Suprapubic skin (tissue), 4 donors: Measurements from ENCODE around the gene C2orf92.

Experiments
- POLR2A ChIP-seq, 2 donors: fragments of 450-650 bp; IDR thresholded peaks; one replicate each; pipeline ENCODE4 v1.6.1; 2017; ENCODE audit warnings: antibody characterized with exemption in 2 of 2, mild to moderate bottlenecking in 2 of 2, moderate library complexity in 2 of 2
- POLR2AphosphoS5 ChIP-seq, 3 donors: sonication (generic); formaldehyde crosslinking; IDR thresholded peaks; one replicate each; pipeline ENCODE4 v1.6.1; 2017; ENCODE audit warnings: antibody characterized with exemption in 3 of 3
- TF ChIP-seq, protein P1 (sequence below), 2 donors: fragments of 200-600 bp in 1 of 2; fragments of 450-650 bp in 1 of 2; sonication (generic) in 1 of 2; IDR thresholded peaks; one replicate each; pipeline ENCODE4 v1.5.1; 2016 to 2019; ENCODE audit warnings: antibody characterized with exemption in 2 of 2, mild to moderate bottlenecking in 1 of 2, moderate library complexity in 1 of 2

DNA sequence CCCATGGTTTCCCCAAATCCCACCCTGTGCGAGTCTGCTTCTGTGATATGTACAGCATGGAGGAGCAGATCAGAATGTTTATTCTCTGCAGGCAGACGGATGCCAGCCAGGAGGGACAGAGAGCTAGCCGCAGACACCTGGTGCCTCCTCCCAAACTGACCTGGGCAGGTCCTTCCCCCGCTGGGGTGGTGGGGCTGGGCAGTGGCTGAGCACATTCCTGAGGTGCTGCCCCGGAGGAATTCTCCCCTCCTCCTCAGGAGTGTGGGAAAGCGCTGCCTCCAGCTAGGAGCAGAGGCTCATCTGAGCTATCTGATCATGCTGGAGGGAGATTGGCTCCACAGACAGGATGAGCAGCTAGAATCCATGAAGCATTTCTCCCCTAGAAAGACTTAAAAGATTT, 21.7 kb downstream of the C2orf92 start:
- TF ChIP-seq, protein P1, sequence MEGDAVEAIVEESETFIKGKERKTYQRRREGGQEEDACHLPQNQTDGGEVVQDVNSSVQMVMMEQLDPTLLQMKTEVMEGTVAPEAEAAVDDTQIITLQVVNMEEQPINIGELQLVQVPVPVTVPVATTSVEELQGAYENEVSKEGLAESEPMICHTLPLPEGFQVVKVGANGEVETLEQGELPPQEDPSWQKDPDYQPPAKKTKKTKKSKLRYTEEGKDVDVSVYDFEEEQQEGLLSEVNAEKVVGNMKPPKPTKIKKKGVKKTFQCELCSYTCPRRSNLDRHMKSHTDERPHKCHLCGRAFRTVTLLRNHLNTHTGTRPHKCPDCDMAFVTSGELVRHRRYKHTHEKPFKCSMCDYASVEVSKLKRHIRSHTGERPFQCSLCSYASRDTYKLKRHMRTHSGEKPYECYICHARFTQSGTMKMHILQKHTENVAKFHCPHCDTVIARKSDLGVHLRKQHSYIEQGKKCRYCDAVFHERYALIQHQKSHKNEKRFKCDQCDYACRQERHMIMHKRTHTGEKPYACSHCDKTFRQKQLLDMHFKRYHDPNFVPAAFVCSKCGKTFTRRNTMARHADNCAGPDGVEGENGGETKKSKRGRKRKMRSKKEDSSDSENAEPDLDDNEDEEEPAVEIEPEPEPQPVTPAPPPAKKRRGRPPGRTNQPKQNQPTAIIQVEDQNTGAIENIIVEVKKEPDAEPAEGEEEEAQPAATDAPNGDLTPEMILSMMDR (IDR thresholded peaks at IDR 0.05) = no peak
- TF ChIP-seq POLR2A (IDR thresholded peaks at IDR 0.05) (no peak), POLR2AphosphoS5 (IDR thresholded peaks at IDR 0.05) (no peak)
